Calu3 (cell line): ENCODE measurements around the gene AWAT2. TPM values are rescaled to one million over a fixed set of nuclear protein-coding genes. Genes with fewer than 3 reads are reported as not detected.
A peak's percentile ranks its signal among the peaks of the same experiment; 100 is the strongest.

Source experiments
- Bru-seq: library from RNA; stranded (reverse); fragments of 400-500 nt; gene quantifications from one replicate; lab custom pipeline; 2021; lab: Mats Ljungman, UMichigan
- BruChase-seq, 2 experiments: library from RNA; stranded (reverse); fragments of 400-500 nt; gene quantifications; one replicate each; lab custom pipeline; 2021; lab: Mats Ljungman, UMichigan
- BruUV-seq: library from RNA; stranded (reverse); fragments of 400-500 nt; replicated peaks from 2 replicates; lab custom pipeline; 2021; lab: Mats Ljungman, UMichigan
- CTCF ChIA-PET: fragments of 300-600 bp; sonication (Branson Sonifier 250); formaldehyde crosslinking; loops from one replicate; lab custom pipeline; 2022; ENCODE audit warnings: antibody characterized with exemption; lab: Charles Lee
- DNase-seq: peaks from one replicate; pipeline ENCODE4 v3.0.0; 2022
- H3K27ac Mint-ChIP-seq: one replicate; pipeline ENCODE4 v1.8.0; 2022; ENCODE audit warnings: mixed read lengths; ENCODE audit not compliant: unreplicated experiment
- H3K27me3 Mint-ChIP-seq: one replicate; pipeline ENCODE4 v1.8.0; 2022; ENCODE audit warnings: mixed read lengths; ENCODE audit not compliant: unreplicated experiment
- H3K36me3 Mint-ChIP-seq: one replicate; pipeline ENCODE4 v1.8.0; 2022; ENCODE audit warnings: mild to moderate bottlenecking, moderate library complexity, mixed read lengths; ENCODE audit not compliant: insufficient read depth, unreplicated experiment
- H3K4me1 Mint-ChIP-seq: one replicate; pipeline ENCODE4 v1.8.0; 2022; ENCODE audit warnings: mild to moderate bottlenecking, low read depth, mixed read lengths; ENCODE audit not compliant: unreplicated experiment
- H3K4me3 Mint-ChIP-seq: one replicate; pipeline ENCODE4 v1.8.0; 2022; ENCODE audit warnings: mild to moderate bottlenecking, low read depth, moderate library complexity, mixed read lengths; ENCODE audit not compliant: unreplicated experiment
- H3K9me3 Mint-ChIP-seq: one replicate; pipeline ENCODE4 v1.8.0; 2022; ENCODE audit warnings: low read depth, mixed read lengths; ENCODE audit not compliant: unreplicated experiment
- intact Hi-C: fragments of 100-400 bp; cut with micrococcal nuclease; formaldehyde crosslinking; loops from one replicate; pipeline ENCODE4 v1.10.0; 2022; ENCODE audit not compliant: unreplicated experiment
- long read RNA-seq: library from polyadenylated mRNA; stranded (forward); transcript quantifications from one replicate; pipeline ENCODE4 v2.0.0, GENCODE V29; 2022
- total RNA-seq: library from RNA; stranded (reverse); gene quantifications from 2 replicates; pipeline ENCODE4 v1.2.3, GENCODE V29; 2022
- TF ChIP-seq, protein P1 (sequence below): fragments of 200-600 bp; IDR thresholded peaks from one replicate; pipeline ENCODE4 v1.8.0; 2022; ENCODE audit warnings: antibody characterized with exemption; ENCODE audit not compliant: unreplicated experiment

Gene AWAT2, protein sequence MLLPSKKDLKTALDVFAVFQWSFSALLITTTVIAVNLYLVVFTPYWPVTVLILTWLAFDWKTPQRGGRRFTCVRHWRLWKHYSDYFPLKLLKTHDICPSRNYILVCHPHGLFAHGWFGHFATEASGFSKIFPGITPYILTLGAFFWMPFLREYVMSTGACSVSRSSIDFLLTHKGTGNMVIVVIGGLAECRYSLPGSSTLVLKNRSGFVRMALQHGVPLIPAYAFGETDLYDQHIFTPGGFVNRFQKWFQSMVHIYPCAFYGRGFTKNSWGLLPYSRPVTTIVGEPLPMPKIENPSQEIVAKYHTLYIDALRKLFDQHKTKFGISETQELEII
- total RNA-seq, result not detected in 2 replicates
- Bru-seq, nascent RNA, result not detected
- BruChase-seq, experiment 1, labeled RNA remaining after a 6-hour chase, result percentile 11 among the genes with signal in this experiment
- not detected for BruChase-seq, experiment 2, labeled RNA remaining after a 2-hour chase
- long read RNA-seq, result 0 reads

DNA sequence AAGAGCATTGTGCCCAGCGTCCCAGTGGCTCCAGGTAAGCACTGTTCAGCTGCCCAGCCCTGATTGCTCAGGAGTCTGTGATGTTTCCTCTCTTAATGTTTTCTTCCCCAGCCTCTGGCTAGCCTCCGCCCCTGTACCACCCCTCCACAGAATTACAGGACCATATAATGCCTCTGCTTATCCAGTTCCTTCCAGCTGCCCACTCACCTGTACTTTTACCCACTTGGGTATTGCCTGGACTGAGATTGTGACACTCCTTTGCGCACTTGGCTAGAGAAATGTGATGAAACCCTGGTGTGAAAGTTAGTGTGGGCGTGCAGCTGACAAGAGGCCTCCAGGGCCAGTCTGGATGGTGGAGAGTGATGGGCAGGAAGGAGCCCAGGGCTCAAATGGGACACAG is at the start of gene AWAT2:
TSS of gene AWAT2 (minus strand) at position 14 of the 400 bp plus-strand sequence. CDS start at position 8, 6 bp downstream.
- no peaks in the 10 kb centered on the region for H3K9me3 Mint-ChIP-seq
- no peaks in the 10 kb centered on the region for H3K27me3 Mint-ChIP-seq
- BruUV-seq, result no TSS peak
- intact Hi-C loops, result no loop called here
- no peaks in the 10 kb centered on the region for H3K36me3 Mint-ChIP-seq
- DNase-seq, result no peak
- TF ChIP-seq, protein P1, sequence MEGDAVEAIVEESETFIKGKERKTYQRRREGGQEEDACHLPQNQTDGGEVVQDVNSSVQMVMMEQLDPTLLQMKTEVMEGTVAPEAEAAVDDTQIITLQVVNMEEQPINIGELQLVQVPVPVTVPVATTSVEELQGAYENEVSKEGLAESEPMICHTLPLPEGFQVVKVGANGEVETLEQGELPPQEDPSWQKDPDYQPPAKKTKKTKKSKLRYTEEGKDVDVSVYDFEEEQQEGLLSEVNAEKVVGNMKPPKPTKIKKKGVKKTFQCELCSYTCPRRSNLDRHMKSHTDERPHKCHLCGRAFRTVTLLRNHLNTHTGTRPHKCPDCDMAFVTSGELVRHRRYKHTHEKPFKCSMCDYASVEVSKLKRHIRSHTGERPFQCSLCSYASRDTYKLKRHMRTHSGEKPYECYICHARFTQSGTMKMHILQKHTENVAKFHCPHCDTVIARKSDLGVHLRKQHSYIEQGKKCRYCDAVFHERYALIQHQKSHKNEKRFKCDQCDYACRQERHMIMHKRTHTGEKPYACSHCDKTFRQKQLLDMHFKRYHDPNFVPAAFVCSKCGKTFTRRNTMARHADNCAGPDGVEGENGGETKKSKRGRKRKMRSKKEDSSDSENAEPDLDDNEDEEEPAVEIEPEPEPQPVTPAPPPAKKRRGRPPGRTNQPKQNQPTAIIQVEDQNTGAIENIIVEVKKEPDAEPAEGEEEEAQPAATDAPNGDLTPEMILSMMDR, result no peak
- H3K4me3 Mint-ChIP-seq, result no peak within 1 kb of the TSS
- CTCF ChIA-PET, result no interaction called here
- H3K4me1 Mint-ChIP-seq, result peaks cover 24% of the 10 kb centered on the region
- H3K27ac Mint-ChIP-seq, result no peak within 1 kb of the TSS

DNA sequence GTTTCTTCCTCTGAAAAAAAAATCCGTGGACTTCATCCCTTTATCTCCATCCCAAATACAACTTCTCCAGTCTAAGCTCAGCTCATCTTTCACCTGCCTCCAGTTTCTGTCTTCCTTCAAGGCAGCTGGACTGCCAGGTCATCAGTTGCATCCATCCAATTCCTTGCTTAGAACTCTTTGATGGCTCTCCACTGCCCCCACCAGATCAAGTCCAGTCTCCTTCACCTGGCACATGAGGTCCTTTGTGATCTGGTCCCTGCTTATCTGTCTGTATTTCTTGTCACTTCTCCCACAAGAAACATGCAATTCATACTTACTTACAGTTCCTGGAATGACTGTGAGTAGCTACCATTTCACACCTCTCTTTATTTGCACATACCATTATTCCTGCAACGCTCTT is 46.3 kb upstream of the AWAT2 start:
- Mint-ChIP-seq H3K27ac (no peak overlapping the region), H3K27me3 (no peaks in the 10 kb centered on the region), H3K4me3 (no peak overlapping the region), H3K9me3 (no peaks in the 10 kb centered on the region), H3K36me3 (no peaks in the 10 kb centered on the region), H3K4me1 (peaks cover 7% of the 10 kb centered on the region)
- CTCF ChIA-PET, result interaction anchor here (1.1 to 2.4 kb wide), 5 partner anchors 477 to 672 kb away, joined by 3 to 9 read pairs (median 5); no protein-coding TSS in a partner anchor
- intact Hi-C loops, result loop anchor here (5.0 kb wide), 4 partner anchors 64 to 604 kb away; partner anchors contain the start of gene EDA
- DNase-seq, result peak; percentile 35
- TF ChIP-seq, protein P1, result peak; percentile 21
- no TSS peak for BruUV-seq

DNA sequence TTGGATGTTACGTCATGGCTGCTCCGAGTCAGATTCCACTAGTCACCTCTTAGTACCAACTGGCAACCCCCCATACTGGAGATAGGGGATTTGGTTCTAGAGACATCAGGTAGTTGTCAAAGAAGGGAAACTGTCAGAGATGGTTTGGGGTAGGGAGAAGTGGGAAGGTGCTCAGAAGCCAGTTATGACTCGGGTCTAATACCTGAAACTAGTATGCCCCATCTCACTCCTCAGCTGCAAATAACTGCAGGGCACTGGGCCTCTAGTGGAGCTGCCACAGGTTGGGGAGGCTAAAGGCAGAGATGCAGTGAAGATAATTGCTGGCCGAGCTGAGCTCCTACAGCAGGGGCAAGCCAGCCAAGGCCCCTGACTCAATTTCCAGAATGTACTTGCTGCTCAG is 42.5 kb upstream of the AWAT2 start:
- no peak for DNase-seq
- no TSS peak for BruUV-seq
- no peak overlapping the region for H3K27ac Mint-ChIP-seq
- H3K9me3 Mint-ChIP-seq, result no peaks in the 10 kb centered on the region
- CTCF ChIA-PET, result no interaction called here
- no peak overlapping the region for H3K4me3 Mint-ChIP-seq
- intact Hi-C loops, result no loop called here
- peaks cover 15% of the 10 kb centered on the region for H3K4me1 Mint-ChIP-seq
- no peaks in the 10 kb centered on the region for H3K27me3 Mint-ChIP-seq
- TF ChIP-seq, protein P1, result no peak
- H3K36me3 Mint-ChIP-seq, result no peaks in the 10 kb centered on the region

DNA sequence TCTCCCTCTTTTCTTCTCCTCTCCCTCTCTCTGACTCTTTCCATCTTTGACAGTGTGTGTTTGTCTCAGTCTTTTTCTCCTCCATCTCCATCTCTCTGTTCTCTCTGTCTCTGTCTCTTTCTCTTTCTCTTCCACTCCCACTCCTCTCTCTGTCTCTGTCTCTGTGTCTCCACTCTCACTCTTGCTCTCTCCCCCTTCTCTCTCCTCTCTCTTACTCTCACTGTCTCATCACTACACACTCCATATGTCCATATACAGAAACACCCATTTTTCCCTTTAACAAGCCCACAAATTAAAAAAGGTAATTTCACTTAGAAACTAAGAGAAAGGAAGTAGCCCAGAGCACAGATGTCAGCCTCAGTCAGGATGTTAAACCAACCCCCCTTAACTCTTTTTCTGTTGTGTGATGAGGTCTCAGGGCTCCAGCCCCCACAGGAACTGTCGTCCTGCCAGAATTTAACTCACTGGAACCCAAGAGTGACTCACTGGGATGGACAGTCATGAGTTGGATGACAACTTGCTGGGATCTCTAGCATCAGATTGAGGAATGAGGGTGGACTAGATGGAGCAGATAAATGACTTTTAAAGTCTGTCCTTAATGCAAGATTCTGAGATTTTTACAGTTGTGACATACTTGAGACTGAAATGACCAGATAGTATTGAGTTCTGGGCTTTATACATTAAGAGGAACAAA is 40.0 kb upstream of the AWAT2 start:
- Mint-ChIP-seq H3K27ac (no peak overlapping the region), H3K4me3 (no peak overlapping the region), H3K4me1 (peaks cover 8% of the 10 kb centered on the region), H3K27me3 (no peaks in the 10 kb centered on the region), H3K36me3 (no peaks in the 10 kb centered on the region), H3K9me3 (no peaks in the 10 kb centered on the region)
- no TSS peak for BruUV-seq
- intact Hi-C loops, result no loop called here
- TF ChIP-seq, protein P1, result no peak
- CTCF ChIA-PET, result no interaction called here
- no peak for DNase-seq
